ENCODE measurements around the gene SPARC. TPM values are rescaled to one million over a fixed set of nuclear protein-coding genes. Genes with fewer than 3 reads are reported as not detected.

The SPARC gene
- 122 and 158 TPM in 2 replicates for total RNA-seq (ENCODE audit: low replicate concordance)

- Mint-ChIP-seq H3K27ac (peak within 1 kb of the TSS; percentile 99), H3K27me3 (ENCODE audit: insufficient read depth, low read depth) (peaks cover 8% of the 10 kb centered on the region)
Observed at GRCh38 chr5:151686674-151687407, at the start of gene SPARC. SPARC (minus strand) TSS chr5:151686915; CDS start chr5:151676188, 10,727 bp downstream.

GRCh38 chr5:151735646-151736045 is 48.9 kb upstream of the SPARC start:
- no peaks in the 10 kb centered on the region for H3K79me2 ChIP-seq (ENCODE audit: low read depth)
- H3K27ac ChIP-seq = no peak overlapping the region
- H3F3A ChIP-seq (ENCODE audit: low read depth) = no peaks in the 10 kb centered on the region
- Mint-ChIP-seq H3K4me3 (no peak overlapping the region), H3K9me3 (no peaks in the 10 kb centered on the region), H3K27me3 (ENCODE audit: insufficient read depth, low read depth) (peaks cover 2% of the 10 kb centered on the region), H3K27ac (no peak overlapping the region), H3K4me1 (peaks cover 10% of the 10 kb centered on the region), H3K36me3 (no peaks in the 10 kb centered on the region)
- no peaks in the 10 kb centered on the region for H3K36me3 ChIP-seq
- H3K9me3 ChIP-seq (ENCODE audit: low read depth) = no peaks in the 10 kb centered on the region
- H2AFZ ChIP-seq (replicated peaks) = no peak overlapping the region
- H4K20me1 ChIP-seq (ENCODE audit: low read depth) = no peaks in the 10 kb centered on the region
- H3K9ac ChIP-seq = no peak overlapping the region
- H3K4me3 ChIP-seq = no peak overlapping the region
- H3K27me3 ChIP-seq = no peaks in the 10 kb centered on the region
- TF ChIP-seq EZH2phosphoT487 (IDR thresholded peaks at IDR 0.05) (no peak), EZH2 (IDR thresholded peaks at IDR 0.05) (no peak), CTCF (IDR thresholded peaks at IDR 0.05) (no peak)
- no peaks in the 10 kb centered on the region for H3K4me1 ChIP-seq
- H3K4me2 ChIP-seq = no peak overlapping the region
- DNase-seq (ENCODE audit: low spot score) = no peak

More at GRCh38 chr5:151686674-151687407, at the start of gene SPARC:
- Mint-ChIP-seq H3K4me3 (peak within 1 kb of the TSS; percentile 95), H3K4me1 (peaks cover 56% of the 10 kb centered on the region), H3K9me3 (no peaks in the 10 kb centered on the region), H3K36me3 (peaks cover 11% of the 10 kb centered on the region)
- no peaks in the 10 kb centered on the region for H3K27me3 ChIP-seq
- no peak for TF ChIP-seq EZH2phosphoT487 (IDR thresholded peaks at IDR 0.05)
- TF ChIP-seq CTCF (IDR thresholded peaks at IDR 0.05) = no peak
- no peak for TF ChIP-seq EZH2 (IDR thresholded peaks at IDR 0.05)
- peaks cover 7% of the 10 kb centered on the region for H3K79me2 ChIP-seq (ENCODE audit: low read depth)
- no peaks in the 10 kb centered on the region for H3K9me3 ChIP-seq (ENCODE audit: low read depth)
- H3F3A ChIP-seq (ENCODE audit: low read depth) = peaks cover 23% of the 10 kb centered on the region
- DNase-seq (ENCODE audit: low spot score) = peak; percentile 87
- H3K27ac ChIP-seq = peak within 1 kb of the TSS; percentile 51
- H3K4me3 ChIP-seq = peak within 1 kb of the TSS; percentile 61
- H3K9ac ChIP-seq = peak within 1 kb of the TSS; percentile 6
- H3K4me1 ChIP-seq = peaks cover 27% of the 10 kb centered on the region
- no peaks in the 10 kb centered on the region for H3K36me3 ChIP-seq
- H4K20me1 ChIP-seq (ENCODE audit: low read depth) = peaks cover 7% of the 10 kb centered on the region
- peak within 1 kb of the TSS; percentile 88 for H3K4me2 ChIP-seq
- H2AFZ ChIP-seq (replicated peaks) = peak within 1 kb of the TSS; percentile 80

- Histone ChIP-seq H3K36me3 (no peaks in the 10 kb centered on the region), H3K27me3 (no peaks in the 10 kb centered on the region), H2AFZ (replicated peaks) (no peak overlapping the region), H4K20me1 (ENCODE audit: low read depth) (no peaks in the 10 kb centered on the region), H3K9ac (no peak overlapping the region), H3K9me3 (ENCODE audit: low read depth) (no peaks in the 10 kb centered on the region), H3F3A (ENCODE audit: low read depth) (no peaks in the 10 kb centered on the region), H3K4me1 (no peaks in the 10 kb centered on the region), H3K27ac (no peak overlapping the region), H3K4me2 (no peak overlapping the region), H3K79me2 (ENCODE audit: low read depth) (no peaks in the 10 kb centered on the region), H3K4me3 (no peak overlapping the region)
- H3K36me3 Mint-ChIP-seq = peaks cover 4% of the 10 kb centered on the region
- TF ChIP-seq EZH2phosphoT487 (IDR thresholded peaks at IDR 0.05) = no peak
- TF ChIP-seq EZH2 (IDR thresholded peaks at IDR 0.05) = no peak
- no peak for TF ChIP-seq CTCF (IDR thresholded peaks at IDR 0.05)
- peaks cover 13% of the 10 kb centered on the region for H3K9me3 Mint-ChIP-seq
- no peak for DNase-seq (ENCODE audit: low spot score)
- H3K4me1 Mint-ChIP-seq = no peaks in the 10 kb centered on the region
- H3K27ac Mint-ChIP-seq = no peak overlapping the region
- H3K4me3 Mint-ChIP-seq = no peak overlapping the region
- H3K27me3 Mint-ChIP-seq (ENCODE audit: insufficient read depth, low read depth) = peaks cover 6% of the 10 kb centered on the region
Observed at GRCh38 chr5:151734064-151734408, 47.3 kb upstream of the SPARC start.
